H1 (cell line): ENCODE results near the gene DLL3. TPM values are rescaled to one million over a fixed set of nuclear protein-coding genes. Genes with fewer than 3 reads are reported as not detected.
"Not testable (repeated sequence)": the region's sequence is repeated elsewhere in the genome, so short reads cannot be mapped to it uniquely, and the experiment has no call there.

Experiments
- CTCF ChIA-PET: fragments of 300-600 bp; sonication (Branson Sonifier 250); formaldehyde crosslinking; loops from one replicate; lab custom pipeline; 2021; ENCODE audit not compliant: partially characterized antibody; lab: Charles Lee
- POLR2A ChIA-PET: fragments of 300-600 bp; sonication (Branson Sonifier 250); formaldehyde crosslinking; loops from one replicate; lab custom pipeline; 2021; ENCODE audit warnings: inconsistent platforms; ENCODE audit not compliant: partially characterized antibody; lab: Charles Lee
- DNase-seq, 2 experiments: peaks; one replicate each; pipeline versions ENCODE4 v3.0.0 to v3.0.0-alpha.2; 2010 to 2022; ENCODE audit warnings: low spot score in 2 of 2, low read depth in 1 of 2, mixed read lengths in 1 of 2
- FAIRE-seq: peaks from 2 replicates; lab custom pipeline; 2011; peaks lifted over from hg19 to GRCh38; lab: Jason Lieb, UNC
- H2AFZ ChIP-seq: 2 replicates; pipeline ENCODE4 v1.8.1; 2012; ENCODE audit warnings: low read length, inconsistent platforms
- H2AK5ac ChIP-seq: 2 replicates; pipeline ENCODE4 v1.6.1; 2013; ENCODE audit warnings: low read depth, low read length
- H2BK120ac ChIP-seq: replicated peaks from 2 replicates; pipeline ENCODE3; 2013; ENCODE audit warnings: low read depth, low read length, inconsistent platforms
- H2BK12ac ChIP-seq: 2 replicates; pipeline ENCODE4 v1.6.1; 2013; ENCODE audit warnings: low read depth, low read length
- H2BK15ac ChIP-seq: 2 replicates; pipeline ENCODE4 v1.6.1; 2013; ENCODE audit warnings: low read length
- H2BK20ac ChIP-seq: 2 replicates; pipeline ENCODE4 v1.6.1; 2013; ENCODE audit warnings: low read length
- H2BK5ac ChIP-seq: 2 replicates; pipeline ENCODE4 v1.6.1; 2013; ENCODE audit warnings: low read depth, low read length
- H3K14ac ChIP-seq: 2 replicates; pipeline ENCODE4 v1.6.1; 2013; ENCODE audit warnings: inconsistent platforms; ENCODE audit not compliant: insufficient read length
- H3K18ac ChIP-seq: 2 replicates; pipeline ENCODE4 v1.6.1; 2013; ENCODE audit warnings: low read length; ENCODE audit errors: extremely low read depth
- H3K23ac ChIP-seq: 2 replicates; pipeline ENCODE4 v1.6.1; 2013; ENCODE audit warnings: inconsistent platforms; ENCODE audit not compliant: insufficient read length
- H3K23me2 ChIP-seq: 2 replicates; pipeline ENCODE4 v1.6.1; 2013; ENCODE audit warnings: low read depth, low read length
- H3K27ac ChIP-seq: 2 replicates; pipeline ENCODE4 v1.6.1; 2011; ENCODE audit warnings: low read depth, low read length, inconsistent platforms
- H3K27me3 ChIP-seq, 4 experiments: replicated peaks in 1 of 4; 1 replicate in 1 of 4; 2 replicates in 3 of 4; pipeline versions ENCODE4 v1.6.1 to v1.8.1; 2011 to 2013; ENCODE audit warnings: low read length in 3 of 4, mild to moderate bottlenecking in 3 of 4, inconsistent platforms in 2 of 4, mixed read lengths in 2 of 4, moderate library complexity in 1 of 4; ENCODE audit not compliant: control insufficient read depth in 3 of 4, insufficient read depth in 3 of 4; ENCODE audit errors: extremely low read depth in 1 of 4
- H3K36me3 ChIP-seq, 4 experiments: 2 replicates each; pipeline versions ENCODE4 v1.6.1 to v1.8.1; 2011 to 2013; ENCODE audit warnings: mild to moderate bottlenecking in 4 of 4, low read length in 3 of 4, moderate library complexity in 2 of 4, control low read depth in 1 of 4, inconsistent platforms in 1 of 4; ENCODE audit not compliant: insufficient read depth in 4 of 4, control insufficient read depth in 2 of 4
- H3K4ac ChIP-seq: replicated peaks from 2 replicates; pipeline ENCODE3; 2013; ENCODE audit warnings: low read length, low read depth, mixed read lengths, inconsistent platforms; ENCODE audit not compliant: insufficient read length
- H3K4me1 ChIP-seq, 4 experiments: replicated peaks in 1 of 4; 1 replicate in 1 of 4; 2 replicates in 3 of 4; pipeline versions ENCODE4 v1.6.1 to v1.8.1; 2011 to 2013; ENCODE audit warnings: low read length in 3 of 4, inconsistent platforms in 2 of 4, mixed read lengths in 1 of 4; ENCODE audit not compliant: insufficient read depth in 4 of 4, control insufficient read depth in 3 of 4
- H3K4me2 ChIP-seq, 2 experiments: 2 replicates each; pipeline versions ENCODE4 v1.6.1 to v1.8.1; 2011 to 2013; ENCODE audit warnings: low read depth in 2 of 2, low read length in 2 of 2, control low read depth in 1 of 2, inconsistent platforms in 1 of 2, mild to moderate bottlenecking in 1 of 2; ENCODE audit not compliant: insufficient read depth in 1 of 2
- H3K4me3 ChIP-seq, 4 experiments: fragments of 200-600, 300-600 bp in 1 of 4; sonication (generic), shearing (Covaris generic), sonication (Bioruptor Twin) in 1 of 4; 2 replicates each; pipeline versions ENCODE4 v1.5.1 to v1.8.1; 2011 to 2016; ENCODE audit warnings: low read length in 4 of 4, low read depth in 3 of 4, control low read depth in 2 of 4, inconsistent platforms in 2 of 4, mild to moderate bottlenecking in 2 of 4, mixed read lengths in 1 of 4, moderate library complexity in 1 of 4; ENCODE audit not compliant: insufficient read depth in 2 of 4; ENCODE audit errors: extremely low read depth in 1 of 4
- H3K56ac ChIP-seq: replicated peaks from 2 replicates; pipeline ENCODE3; 2013; ENCODE audit warnings: low read depth, mild to moderate bottlenecking, mixed read lengths, low read length, inconsistent platforms; ENCODE audit not compliant: insufficient read length
- H3K79me1 ChIP-seq: 2 replicates; pipeline ENCODE4 v1.6.1; 2013; ENCODE audit warnings: low read depth, low read length, control low read depth
- H3K79me2 ChIP-seq, 2 experiments: 2 replicates each; pipeline versions ENCODE4 v1.6.1 to v1.8.1; 2012 to 2013; ENCODE audit warnings: low read length in 2 of 2, mild to moderate bottlenecking in 2 of 2, inconsistent platforms in 1 of 2; ENCODE audit not compliant: insufficient read depth in 2 of 2, control insufficient read depth in 1 of 2
- H3K9ac ChIP-seq, 4 experiments: replicated peaks in 1 of 4; 1 replicate in 1 of 4; 2 replicates in 3 of 4; pipeline versions ENCODE4 v1.6.1 to v1.8.1; 2011 to 2013; ENCODE audit warnings: low read depth in 3 of 4, low read length in 3 of 4, control low read depth in 2 of 4, mild to moderate bottlenecking in 2 of 4, moderate library complexity in 2 of 4, inconsistent platforms in 1 of 4; ENCODE audit errors: extremely low read depth in 1 of 4
- H3K9me3 ChIP-seq, 2 experiments: 2 replicates each; pipeline versions ENCODE4 v1.6.1 to v1.8.1; 2012 to 2013; ENCODE audit warnings: mild to moderate bottlenecking in 2 of 2, moderate library complexity in 2 of 2, control low read depth in 1 of 2, inconsistent platforms in 1 of 2, low read depth in 1 of 2, low read length in 1 of 2, mixed read lengths in 1 of 2; ENCODE audit not compliant: insufficient read depth in 2 of 2
- H4K20me1 ChIP-seq, 2 experiments: replicated peaks in 1 of 2; 2 replicates each; pipeline versions ENCODE3 to v1.8.1; 2011 to 2013; ENCODE audit warnings: inconsistent platforms in 2 of 2, low read length in 2 of 2, mild to moderate bottlenecking in 1 of 2; ENCODE audit not compliant: insufficient read depth in 2 of 2, control insufficient read depth in 1 of 2
- H4K5ac ChIP-seq: 2 replicates; pipeline ENCODE4 v1.6.1; 2013; ENCODE audit warnings: low read length, low read depth, mixed read lengths, inconsistent platforms; ENCODE audit not compliant: insufficient read length
- H4K8ac ChIP-seq: 2 replicates; pipeline ENCODE4 v1.8.0; 2013; ENCODE audit warnings: mild to moderate bottlenecking, moderate library complexity, low read length, inconsistent platforms; ENCODE audit not compliant: insufficient read depth; ENCODE audit errors: extremely low read depth
- H4K91ac ChIP-seq: replicated peaks from 2 replicates; pipeline ENCODE3; 2013; ENCODE audit warnings: low read length, mixed read lengths, inconsistent platforms; ENCODE audit not compliant: insufficient read length
- WGBS, 2 experiments: shearing (Covaris generic) in 1 of 2; methylation state at CpG; one replicate each; pipeline versions ENCODE4 v1.1.6 to v1.1.7; 2013 to 2015; ENCODE audit warnings: low lambda C conversion rate in 2 of 2, mixed read lengths in 2 of 2, inconsistent platforms in 1 of 2, low coverage in 1 of 2, missing lambda C conversion rate in 1 of 2; ENCODE audit not compliant: insufficient replicate concordance in 2 of 2, insufficient coverage in 1 of 2, insufficient read length in 1 of 2; ENCODE audit errors: extremely low coverage in 1 of 2, missing lambda C conversion rate in 1 of 2; 5-methylcytosine and 5-hydroxymethylcytosine counted together
- polyA plus RNA-seq, 7 experiments: library from polyadenylated mRNA; depleted of rRNA in 3 of 7; stranded (reverse) in 5 of 7; unstranded in 2 of 7; fragments of >200 nt in 5 of 7; fragments of 200-250 nt in 2 of 7; gene quantifications; 1 replicate in 5 of 7; 2 replicates in 1 of 7; 4 replicates in 1 of 7; pipeline versions ENCODE4 v1.2.1 to v1.2.3, GENCODE V29; 2011 to 2013; ENCODE audit warnings: missing spikeins in 2 of 7, mixed read lengths in 2 of 7
- total RNA-seq: library from RNA; stranded (reverse); fragmentation: NEBNext Ultra II Directional; extraction: Animal tissue kit (Norgen Biotek cat#: 25700); gene quantifications from 2 replicates; pipeline ENCODE4 v1.2.1, GENCODE V29; 2021

DLL3 gene
- total and polyA plus RNA-seq, 2 of the 8 experiments (the other 6 are each of a cell fraction or from before 2014, with no cell fraction given) = 12.2 to 13.8 TPM

- H2BK15ac ChIP-seq, H3K27me3 ChIP-seq, H3K56ac ChIP-seq, H4K5ac ChIP-seq, H4K8ac ChIP-seq, H3K18ac ChIP-seq, H2AK5ac ChIP-seq, H2BK120ac ChIP-seq, DNase-seq, H3K27ac ChIP-seq, CTCF ChIA-PET, H2BK12ac ChIP-seq, FAIRE-seq, H2BK20ac ChIP-seq, H3K4ac ChIP-seq, H3K9ac ChIP-seq, H2BK5ac ChIP-seq, H3K4me2 ChIP-seq, H3K14ac ChIP-seq, H2AFZ ChIP-seq, H3K23ac ChIP-seq, H4K91ac ChIP-seq, H3K9me3 ChIP-seq, H3K4me1 ChIP-seq, H3K23me2 ChIP-seq, H3K4me3 ChIP-seq: not testable (repeated sequence)
- POLR2A ChIA-PET = interaction anchor here (47.8 kb wide), 1 partner anchor 28 kb away, joined by 1154 read pairs; the partner anchor contains the start of genes PLEKHG2 and RPS16
- Histone ChIP-seq H3K36me3 (peaks cover 0 to 27% (median 0%) of the 10 kb centered on the region in 4 experiments; a peak in 5 of 8 replicates), H3K79me1 (peaks cover 13% of the 10 kb centered on the region), H4K20me1 (peaks cover 13 to 16% of the 10 kb centered on the region in 2 experiments), H3K79me2 (peaks cover 19 to 67% of the 10 kb centered on the region in 2 experiments)
- 95% methylated on average over 8 of the region's 8 CpGs; no CpG with 5 or more reads in 1 of the 2 experiments for WGBS, 2 experiments
Measured at GRCh38 chr19:39451257-39451656, 47.5 kb upstream of the DLL3 start.
